ENCODE results near the gene TIMP2. TPM values are rescaled to one million over a fixed set of nuclear protein-coding genes. Genes with fewer than 3 reads are reported as not detected.

TIMP2 gene
- total RNA-seq, 2 experiments from 2014 or later = 1.7 to 2.9 TPM

DNA sequence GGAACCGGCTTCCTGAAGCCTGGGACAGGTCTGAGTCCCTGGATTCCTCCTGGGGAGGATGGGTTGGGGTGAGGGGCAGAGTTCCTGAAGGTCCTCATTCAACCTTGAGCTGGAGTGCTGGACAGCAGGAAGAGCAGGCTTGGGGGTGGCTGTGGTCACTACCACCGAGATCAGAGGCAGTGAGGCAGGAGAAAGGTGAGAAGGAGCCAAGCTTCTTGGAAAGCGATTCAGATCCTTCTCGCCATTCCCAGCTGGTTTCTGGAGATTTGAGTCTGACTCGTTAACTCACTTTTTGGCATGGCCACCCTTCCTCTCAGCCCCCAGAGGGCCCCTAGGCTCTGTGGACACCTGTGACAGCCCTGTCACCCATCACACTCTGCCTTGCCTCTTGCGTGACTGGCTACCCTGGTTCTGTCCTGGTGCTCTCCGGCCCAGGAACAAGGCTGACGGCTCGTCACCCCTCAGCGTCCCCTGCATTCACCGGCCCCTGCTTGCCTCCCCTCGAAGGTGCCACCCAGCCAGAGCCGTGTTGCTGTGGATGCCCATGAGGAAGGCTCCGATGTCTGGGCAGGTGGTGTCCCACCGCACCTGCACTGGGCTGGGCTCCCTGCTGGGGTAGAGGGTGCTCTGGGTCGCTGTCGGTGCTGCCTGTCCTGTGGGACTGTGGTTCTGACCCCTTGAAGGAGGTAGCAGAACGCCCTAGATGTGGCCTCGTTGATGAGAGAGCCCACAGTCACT is 9.7 kb upstream of the TIMP2 start:
- Mint-ChIP-seq H3K9me3 (ENCODE audit: low read depth) (no peaks in the 10 kb centered on the region), H3K27ac (peak overlapping the region; percentile 63), H3K4me3 (no peak overlapping the region), H3K4me1 (peaks cover 20% of the 10 kb centered on the region), H3K27me3 (peaks cover 4% of the 10 kb centered on the region), H3K36me3 (no peaks in the 10 kb centered on the region)
- DNase-seq (no peak), ATAC-seq (no peak)
- CTCF ChIA-PET = interaction anchor here (1.4 kb wide), 1 partner anchor 17 kb away, joined by 3 read pairs; no protein-coding TSS in a partner anchor

GRCh38 chr17:78933959-78934568 is 8.9 kb upstream of the TIMP2 start:
- peak overlapping the region; percentile 83 for H3K27ac Mint-ChIP-seq
- no peaks in the 10 kb centered on the region for H3K36me3 Mint-ChIP-seq

GRCh38 chr17:78933025-78933958 is 8.1 kb upstream of the TIMP2 start:
- ATAC-seq = peak; percentile 99
- CTCF ChIA-PET = interaction anchor here (1.4 kb wide), 1 partner anchor 19 kb away, joined by 3 read pairs; no protein-coding TSS in a partner anchor
- Mint-ChIP-seq H3K36me3 (no peaks in the 10 kb centered on the region), H3K9me3 (ENCODE audit: low read depth) (no peaks in the 10 kb centered on the region), H3K27me3 (peaks cover 12% of the 10 kb centered on the region), H3K4me1 (peaks cover 20% of the 10 kb centered on the region), H3K4me3 (no peak overlapping the region), H3K27ac (peak overlapping the region; percentile 83)
- DNase-seq = peak; percentile 86

More at GRCh38 chr17:78933959-78934568, 8.9 kb upstream of the TIMP2 start:
- ATAC-seq (no peak), DNase-seq (no peak)
- Mint-ChIP-seq H3K4me3 (no peak overlapping the region), H3K27me3 (peaks cover 4% of the 10 kb centered on the region), H3K9me3 (ENCODE audit: low read depth) (no peaks in the 10 kb centered on the region), H3K4me1 (peaks cover 20% of the 10 kb centered on the region)
- CTCF ChIA-PET = interaction anchor here (1.4 kb wide), 1 partner anchor 18 kb away, joined by 3 read pairs; no protein-coding TSS in a partner anchor

DNA sequence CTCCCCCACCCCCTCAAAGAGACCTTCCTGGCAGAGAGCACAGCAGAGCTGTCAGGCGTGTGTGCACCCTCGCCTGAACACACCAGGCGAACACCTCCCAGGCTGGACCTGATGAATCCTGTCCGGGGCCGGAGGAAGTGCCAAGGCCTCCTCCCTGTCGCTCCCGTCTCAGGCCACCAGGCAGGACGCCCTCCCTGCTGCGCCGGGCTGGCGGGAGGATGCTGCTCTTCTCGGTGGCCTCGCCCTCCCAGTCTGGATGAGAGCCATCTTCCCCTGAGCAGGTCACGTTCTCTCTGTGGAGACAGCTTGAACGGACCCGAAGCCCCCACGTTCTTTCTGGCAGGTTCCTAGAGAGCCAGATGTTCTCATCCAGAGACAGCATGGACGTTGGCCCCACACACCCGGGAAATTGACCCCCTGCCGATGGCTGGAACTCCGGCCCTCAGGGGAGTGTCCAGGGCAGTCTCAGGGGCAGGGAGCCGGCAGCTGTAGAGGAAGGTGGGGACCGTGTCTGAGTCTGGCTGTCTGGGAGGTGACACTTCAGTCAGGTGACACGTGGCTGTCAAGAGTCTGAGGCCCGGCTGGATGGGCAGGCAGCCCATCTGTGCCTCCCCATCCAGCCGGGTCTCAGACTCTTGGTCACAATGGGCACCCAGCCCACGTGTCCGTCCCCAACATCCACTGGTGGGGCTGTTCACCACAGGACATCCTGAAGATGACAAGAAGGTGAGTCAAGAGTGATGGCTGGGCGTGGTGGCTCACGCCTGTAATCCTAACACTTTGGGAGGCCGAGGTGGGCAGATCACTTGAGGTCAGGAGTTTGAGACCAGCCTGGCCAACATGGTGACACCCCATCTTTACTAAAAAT is 5.0 kb upstream of the TIMP2 start:
- CTCF ChIA-PET = interaction anchor here (1.5 to 1.8 kb wide), 2 partner anchors 41 to 64 kb away, joined by 3 to 7 read pairs; no protein-coding TSS in a partner anchor
- H3K27me3 Mint-ChIP-seq = peaks cover 33% of the 10 kb centered on the region
- H3K27ac Mint-ChIP-seq = no peak overlapping the region
- H3K4me3 Mint-ChIP-seq = no peak overlapping the region
- peaks cover 20% of the 10 kb centered on the region for H3K4me1 Mint-ChIP-seq
- DNase-seq (no peak), ATAC-seq (no peak)
- no peaks in the 10 kb centered on the region for H3K9me3 Mint-ChIP-seq (ENCODE audit: low read depth)
- no peaks in the 10 kb centered on the region for H3K36me3 Mint-ChIP-seq

GRCh38 chr17:78925662-78926555 is 722 bp upstream of the TIMP2 start:
- Mint-ChIP-seq H3K4me1 (peaks cover 18% of the 10 kb centered on the region), H3K27me3 (peaks cover 46% of the 10 kb centered on the region), H3K9me3 (ENCODE audit: low read depth) (no peaks in the 10 kb centered on the region), H3K36me3 (no peaks in the 10 kb centered on the region), H3K27ac (no peak overlapping the region), H3K4me3 (no peak overlapping the region)
- DNase-seq = no peak
- CTCF ChIA-PET = interaction anchor here (0.8 kb wide), 1 partner anchor 46 kb away, joined by 3 read pairs; no protein-coding TSS in a partner anchor
- ATAC-seq = no peak

DNA sequence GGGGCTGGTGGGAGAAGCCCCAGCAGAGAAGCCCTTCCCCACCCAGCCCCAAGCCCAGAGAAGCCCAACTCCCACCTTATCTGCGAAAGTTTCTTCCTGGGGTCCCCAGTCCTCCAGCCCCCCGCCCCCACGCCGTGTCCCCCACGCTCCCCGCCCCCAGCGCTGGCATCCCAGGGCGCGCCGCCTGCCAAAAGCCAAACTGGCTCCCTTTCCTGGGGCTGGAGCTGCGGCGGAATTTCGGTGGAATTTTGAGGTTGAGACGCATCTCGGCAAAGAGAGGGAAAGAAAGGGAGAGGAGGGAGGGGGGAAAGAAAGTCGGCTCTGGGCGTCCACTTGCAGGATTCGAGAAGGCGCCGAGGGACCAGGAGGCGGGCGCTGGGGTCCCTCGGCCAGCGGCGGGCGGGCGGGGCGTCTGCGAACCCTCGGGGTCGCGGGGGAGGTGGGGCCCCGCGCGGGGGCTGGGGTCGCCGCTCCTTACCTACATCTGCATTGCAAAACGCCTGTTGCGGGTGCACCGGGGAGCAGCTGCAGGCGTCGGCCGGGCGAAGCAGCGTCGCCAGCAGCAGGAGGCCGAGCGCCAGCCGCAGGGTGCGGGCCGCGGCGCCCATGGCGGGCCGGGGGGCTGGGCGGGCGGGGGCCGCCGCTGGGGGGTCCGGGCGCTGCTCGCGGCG is 571 bp downstream of the TIMP2 start:
- CTCF ChIA-PET = interaction anchor here (0.8 to 2.2 kb wide), 2 partner anchors 19 to 47 kb away, joined by 3 to 6 read pairs; no protein-coding TSS in a partner anchor

DNA sequence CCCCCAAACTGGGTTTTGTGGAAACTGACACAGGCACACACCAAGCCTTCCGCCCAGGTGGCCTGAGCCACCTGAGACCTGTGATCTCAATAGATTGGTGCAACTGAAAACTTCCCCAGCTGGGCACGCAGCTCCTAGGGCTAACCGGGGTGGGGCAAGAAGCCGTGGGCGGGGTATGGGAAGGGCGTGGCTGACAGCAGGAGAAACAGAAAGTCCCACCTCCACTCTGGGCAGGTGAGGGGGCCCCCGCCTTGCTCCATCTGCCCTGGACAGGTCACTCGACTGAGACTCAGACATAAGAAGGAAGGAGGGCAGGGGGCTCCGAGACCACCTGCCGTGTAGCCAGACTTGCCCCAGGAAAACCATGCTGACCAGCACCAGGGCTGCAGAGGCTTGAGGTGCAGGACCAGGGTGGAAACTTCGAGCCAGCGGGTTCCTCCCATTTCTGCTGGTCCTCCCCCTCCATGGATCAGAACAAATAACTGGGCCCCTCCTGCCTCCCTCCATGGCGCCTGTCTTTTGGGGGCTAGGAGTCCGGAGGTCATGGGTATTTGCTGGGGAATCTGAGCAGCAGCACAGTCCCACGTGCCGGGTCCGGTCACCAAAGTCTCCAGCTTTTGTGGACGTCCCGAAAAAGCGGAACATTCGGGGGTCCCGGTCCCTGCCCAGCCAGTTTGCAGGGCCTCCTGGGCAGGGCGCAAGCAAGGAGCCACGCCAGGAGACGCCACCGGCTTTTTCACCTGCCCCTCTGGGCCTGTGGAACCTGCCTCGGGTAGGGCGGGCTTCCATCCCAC is 1.3 kb downstream of the TIMP2 start:
- Mint-ChIP-seq H3K27ac (peak overlapping the region; percentile 46), H3K9me3 (ENCODE audit: low read depth) (no peaks in the 10 kb centered on the region), H3K36me3 (no peaks in the 10 kb centered on the region), H3K4me1 (peaks cover 18% of the 10 kb centered on the region), H3K4me3 (peak overlapping the region; percentile 59), H3K27me3 (peaks cover 42% of the 10 kb centered on the region)
- peak; percentile 83 for ATAC-seq
- CTCF ChIA-PET = interaction anchor here (1.4 to 2.2 kb wide), 2 partner anchors 20 to 48 kb away, joined by 3 to 6 read pairs; no protein-coding TSS in a partner anchor
- DNase-seq = peak; percentile 82

More for the DNA sequence above, 571 bp downstream of the TIMP2 start:
- no peaks in the 10 kb centered on the region for H3K9me3 Mint-ChIP-seq (ENCODE audit: low read depth)
- H3K27me3 Mint-ChIP-seq = peaks cover 45% of the 10 kb centered on the region
- DNase-seq = no peak
- H3K36me3 Mint-ChIP-seq = no peaks in the 10 kb centered on the region
- no peak overlapping the region for H3K27ac Mint-ChIP-seq
- H3K4me3 Mint-ChIP-seq = peak overlapping the region; percentile 59
- peaks cover 18% of the 10 kb centered on the region for H3K4me1 Mint-ChIP-seq
- peak; percentile 5 for ATAC-seq

DNA sequence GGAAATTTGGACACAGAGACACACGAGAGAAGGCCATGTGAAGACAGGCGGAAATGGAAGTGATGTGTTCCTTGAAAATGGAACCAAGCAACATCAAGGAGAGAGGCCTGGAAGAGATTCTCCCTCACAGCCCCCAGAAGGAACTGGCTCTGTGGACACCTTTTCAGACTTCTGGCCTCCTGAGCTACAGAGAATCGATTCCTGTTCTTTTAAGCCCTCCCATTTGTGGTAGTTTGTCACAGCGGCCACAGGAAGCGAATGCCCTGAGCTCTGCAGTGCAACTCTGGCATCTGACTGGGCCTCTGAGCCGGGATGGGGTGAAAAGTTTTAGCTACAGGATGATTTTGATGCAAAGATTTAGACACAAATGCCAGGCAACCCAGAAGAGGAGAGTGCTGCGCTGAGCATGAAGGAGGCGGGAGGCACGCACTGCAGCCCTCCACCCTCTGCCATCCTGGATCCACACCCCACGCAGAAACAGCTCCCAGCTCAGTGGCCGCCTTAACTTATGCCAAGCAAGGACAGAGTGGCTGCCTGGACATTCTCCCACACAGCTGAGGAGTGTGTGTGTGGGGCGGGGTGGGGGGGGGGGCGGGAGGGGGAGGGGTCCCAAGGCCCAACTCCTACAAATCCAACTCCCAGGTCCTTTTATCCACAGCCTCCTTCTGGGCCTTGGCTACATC is 2.2 kb downstream of the TIMP2 start:
- DNase-seq (no peak), ATAC-seq (no peak)
- H3K9me3 Mint-ChIP-seq (ENCODE audit: low read depth) = no peaks in the 10 kb centered on the region
- CTCF ChIA-PET = interaction anchor here (0.8 to 2.2 kb wide), 3 partner anchors 21 to 56 kb away, joined by 3 to 6 read pairs (median 3); no protein-coding TSS in a partner anchor
- peaks cover 37% of the 10 kb centered on the region for H3K27me3 Mint-ChIP-seq
- H3K4me3 Mint-ChIP-seq = peak overlapping the region; percentile 59
- peak overlapping the region; percentile 22 for H3K27ac Mint-ChIP-seq
- H3K36me3 Mint-ChIP-seq = no peaks in the 10 kb centered on the region
- peaks cover 18% of the 10 kb centered on the region for H3K4me1 Mint-ChIP-seq

- H3K27me3 Mint-ChIP-seq = peaks cover 26% of the 10 kb centered on the region
- CTCF ChIA-PET = no interaction called here
- H3K36me3 Mint-ChIP-seq = no peaks in the 10 kb centered on the region
- H3K27ac Mint-ChIP-seq = no peak overlapping the region
- peaks cover 18% of the 10 kb centered on the region for H3K4me1 Mint-ChIP-seq
- H3K9me3 Mint-ChIP-seq (ENCODE audit: low read depth) = no peaks in the 10 kb centered on the region
- no peak for DNase-seq
- H3K4me3 Mint-ChIP-seq = no peak overlapping the region
- ATAC-seq = no peak
Observed at GRCh38 chr17:78921437-78921971, 3.7 kb downstream of the TIMP2 start.

- Mint-ChIP-seq H3K27me3 (peaks cover 17% of the 10 kb centered on the region), H3K4me3 (no peak overlapping the region), H3K4me1 (peaks cover 18% of the 10 kb centered on the region), H3K9me3 (ENCODE audit: low read depth) (no peaks in the 10 kb centered on the region), H3K27ac (no peak overlapping the region), H3K36me3 (no peaks in the 10 kb centered on the region)
- ATAC-seq = no peak
- DNase-seq = no peak
- CTCF ChIA-PET = no interaction called here
Observed at GRCh38 chr17:78920528-78920927, 4.7 kb downstream of the TIMP2 start.

All from activated CD8-positive, alpha-beta memory T cell treated with anti-CD3 and anti-CD28 coated beads, Interleukin-2, amount 10 ng/mL, durations not matched to agents 7 days and 5 days (primary cell).